CD1c-positive myeloid dendritic cell (primary cell): ENCODE results near the gene INPP5F.
"Not testable (repeated sequence)": the region's sequence is repeated elsewhere in the genome, so short reads cannot be mapped to it uniquely, and the experiment has no call there.

Experiments used
- DNase-seq: peaks from one replicate; pipeline ENCODE4 v3.0.0-alpha.2; 2016; ENCODE audit errors: extremely low spot score

INPP5F gene

GRCh38 chr10:119863951-119864565, 138.2 kb downstream of the INPP5F start:
- DNase-seq, result peak; percentile 37

DNA sequence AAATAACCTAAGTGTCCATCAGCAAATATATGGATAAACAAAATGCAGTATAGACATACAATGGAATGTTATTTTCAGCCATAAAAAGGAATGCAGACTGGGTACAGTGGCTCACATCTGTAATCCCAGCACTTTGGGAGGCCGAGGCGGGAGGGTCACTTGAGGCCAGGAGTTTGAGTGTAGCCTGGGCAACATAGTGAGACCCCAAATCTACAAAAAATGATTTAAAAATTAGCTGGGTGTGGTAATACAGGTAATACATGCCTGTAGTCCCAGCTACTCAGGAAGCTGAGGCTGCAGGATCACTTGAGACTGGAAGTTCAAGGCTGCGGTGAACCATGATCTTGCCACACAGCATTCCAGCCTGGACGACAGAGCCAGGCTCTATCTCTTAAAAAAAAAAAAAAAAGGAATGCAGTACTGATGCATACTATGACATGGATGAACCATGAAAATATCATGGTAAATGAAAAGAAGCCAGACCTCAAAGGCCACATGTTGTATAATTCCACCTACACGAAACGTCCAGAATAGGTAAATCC, 139.9 kb downstream of the INPP5F start:
- no peak for DNase-seq

GRCh38 chr10:119867317-119867716, 141.5 kb downstream of the INPP5F start:
- DNase-seq, result no peak

GRCh38 chr10:119869398-119869797, 143.5 kb downstream of the INPP5F start:
- not testable (repeated sequence) for DNase-seq

DNA sequence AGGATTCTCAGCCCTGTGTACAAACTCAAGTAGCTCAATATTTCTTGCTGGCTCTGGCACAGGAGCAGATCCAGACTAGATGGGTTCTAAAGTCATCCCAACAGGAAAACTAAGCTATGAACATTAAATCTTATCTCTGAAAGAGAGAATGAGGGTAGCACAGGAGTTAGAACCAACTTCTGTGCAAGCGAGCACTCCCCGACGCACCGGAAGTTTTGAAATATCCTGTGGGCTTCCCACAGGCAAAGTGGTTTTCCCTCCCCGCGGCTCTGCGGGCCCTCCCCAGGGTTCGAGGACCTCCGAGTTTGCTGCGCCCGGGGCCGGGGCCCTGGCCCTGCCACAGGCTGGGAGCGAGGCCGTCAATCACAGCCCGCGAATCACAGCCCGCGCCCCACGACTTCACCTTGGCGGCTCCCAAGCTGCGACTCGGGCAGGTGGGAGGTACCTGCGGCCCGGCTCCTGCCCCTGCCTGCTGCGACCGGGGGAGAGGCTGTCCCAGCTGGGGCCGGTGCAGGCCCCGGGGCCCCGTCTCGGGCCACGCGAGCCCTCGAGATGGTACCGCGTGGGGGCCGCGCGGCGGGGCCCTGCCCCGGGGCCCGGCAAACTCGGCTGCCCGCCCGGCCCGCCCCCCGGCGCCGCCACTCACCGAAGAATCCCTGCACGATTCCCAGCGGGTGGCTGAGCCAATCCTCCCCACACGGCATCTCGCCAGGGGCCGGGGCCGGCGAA, 146.2 kb downstream of the INPP5F start:
- DNase-seq, result peak; percentile 54

DNA sequence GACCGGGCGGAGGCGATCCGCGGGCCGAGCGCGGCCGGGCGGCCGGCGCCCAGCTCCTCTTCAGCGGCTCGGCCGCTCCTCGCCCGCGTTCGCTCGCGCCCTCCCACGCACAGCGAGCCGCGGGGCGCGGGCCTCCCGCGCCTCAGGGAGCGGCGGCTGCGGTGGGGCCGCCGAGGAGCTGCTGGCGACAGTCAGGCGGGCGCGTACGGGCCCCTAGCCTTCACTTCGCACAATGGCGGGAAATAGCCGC, 146.7 kb downstream of the INPP5F start, which contains the start of gene MCMBP:
TSS of gene MCMBP (minus strand) at position 234 of the 250 bp plus-strand sequence. CDS start 259 bp downstream, outside the sequence.
- no peak for DNase-seq

DNA sequence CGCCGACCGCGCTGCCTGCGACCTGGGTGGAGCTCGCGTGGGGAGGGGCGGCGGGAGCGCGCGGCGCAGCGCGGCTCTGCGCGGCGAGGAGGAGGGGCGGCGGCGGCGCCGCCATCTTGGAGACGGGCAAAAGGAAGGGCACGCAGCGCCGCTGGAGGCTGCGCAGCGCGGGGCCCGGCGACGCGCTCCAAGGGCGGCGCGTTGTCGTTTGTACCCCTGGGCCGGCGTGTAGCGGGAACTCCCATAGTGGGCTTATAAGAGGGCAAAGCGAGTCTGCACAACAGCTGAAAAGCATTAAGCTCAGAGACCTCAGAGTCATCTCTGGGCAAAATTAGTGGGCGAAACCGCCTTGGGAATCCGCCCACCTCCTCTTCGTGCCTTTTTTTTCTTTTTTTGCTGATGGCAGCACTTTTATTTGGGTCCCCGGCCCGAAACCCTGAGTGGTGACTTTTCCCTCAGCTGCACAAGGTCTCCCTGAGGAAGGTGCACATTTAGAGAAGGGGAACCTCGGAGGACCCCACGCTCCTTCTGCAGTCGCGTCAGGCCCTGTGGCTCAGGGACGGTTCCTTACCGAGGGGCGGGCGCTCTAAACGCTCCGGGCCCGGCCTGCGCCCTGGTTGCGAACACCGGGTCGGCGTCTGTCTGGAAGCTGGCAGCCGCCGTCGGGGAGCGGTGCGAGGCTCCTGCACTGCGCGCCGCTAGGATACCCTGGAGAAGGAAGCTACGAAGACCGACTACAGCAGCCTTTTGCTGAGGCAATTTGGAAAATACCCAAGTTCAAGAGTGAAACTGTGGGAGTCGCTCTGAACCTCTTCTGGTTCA, 147.2 kb downstream of the INPP5F start:
- peak; percentile 94 for DNase-seq

DNA sequence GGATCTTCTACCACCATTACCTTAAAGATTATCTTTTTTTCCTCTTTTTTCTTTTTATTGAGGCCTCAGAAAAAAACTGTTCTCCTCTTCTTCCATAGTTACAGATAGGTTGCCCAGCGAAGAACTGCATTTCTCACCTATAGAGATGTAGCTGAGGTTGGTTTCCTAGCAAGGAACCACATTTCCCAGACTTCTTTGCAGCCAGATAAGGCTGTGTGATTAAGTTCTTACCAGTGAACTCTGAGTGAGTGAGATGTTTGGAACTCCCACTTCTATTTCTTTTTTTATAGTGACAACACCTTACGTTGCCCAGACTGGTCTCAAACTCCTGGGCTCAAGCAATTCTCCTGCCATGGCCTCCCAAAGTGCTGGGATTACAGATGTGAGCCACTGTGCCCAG, 152.7 kb downstream of the INPP5F start:
- DNase-seq, result no peak
